Measurements from ENCODE around the gene ASCL5.

DNA sequence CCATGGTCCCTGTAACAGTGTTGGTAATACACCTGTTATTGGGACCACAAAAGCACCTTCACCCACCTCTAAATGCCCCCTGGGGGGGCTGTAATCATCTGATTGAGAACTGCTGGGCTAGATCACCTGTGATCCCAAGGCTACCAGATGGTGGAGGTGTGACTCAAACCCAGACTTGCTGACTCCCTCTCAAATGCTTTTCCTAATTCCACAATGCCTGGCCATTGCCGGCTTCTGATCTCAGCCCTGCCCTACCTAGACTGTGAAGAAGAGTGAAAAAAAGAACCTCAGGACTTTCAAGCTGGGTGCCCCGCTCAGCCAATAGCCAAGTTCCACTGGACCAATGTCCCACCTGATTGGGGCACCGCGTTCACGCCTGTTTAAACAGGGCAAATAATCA lies 17.7 kb upstream of the ASCL5 start:
- TF ChIP-seq YY1 (IDR thresholded peaks at IDR 0.05; ENCODE audit: insufficient read depth, insufficient read length) (no peak), ZNF274 (IDR thresholded peaks at IDR 0.05; ENCODE audit: low read depth, low read length) (no peak)
